Ectodermal cell (in vitro differentiated cells): Measurements from ENCODE around the gene FHL2.

Experiments used
- H3K27ac ChIP-seq: 2 replicates; pipeline ENCODE4 v1.7.0; 2013; ENCODE audit warnings: mild to moderate bottlenecking, low read depth, low read length; ENCODE audit not compliant: insufficient read depth, poor library complexity, severe bottlenecking
- H3K27me3 ChIP-seq: 2 replicates; pipeline ENCODE4 v1.7.0; 2013; ENCODE audit warnings: mild to moderate bottlenecking, low read length; ENCODE audit not compliant: insufficient read depth, control insufficient read depth, poor library complexity, severe bottlenecking
- H3K36me3 ChIP-seq: one replicate; pipeline ENCODE4 v1.7.0; 2013; ENCODE audit warnings: low read length; ENCODE audit not compliant: control insufficient read depth, insufficient read depth
- H3K4me1 ChIP-seq: one replicate; pipeline ENCODE4 v1.7.0; 2013; ENCODE audit warnings: low read length; ENCODE audit not compliant: control insufficient read depth, insufficient read depth
- H3K4me3 ChIP-seq: 2 replicates; pipeline ENCODE4 v1.7.0; 2013; ENCODE audit warnings: low read depth, low read length, control low read depth; ENCODE audit not compliant: insufficient read depth
- H3K9me3 ChIP-seq: 2 replicates; pipeline ENCODE4 v1.7.0; 2013; ENCODE audit warnings: mild to moderate bottlenecking, low read length, moderate library complexity; ENCODE audit not compliant: control insufficient read depth
- WGBS, 2 experiments: methylation state at CpG; one replicate each; pipeline ENCODE4 v1.1.7; 2013; ENCODE audit warnings: missing lambda C conversion rate in 2 of 2; 5-methylcytosine and 5-hydroxymethylcytosine counted together

Gene FHL2

GRCh38 chr2:105409717-105410116, 10.9 kb upstream of the FHL2 start:
- no peaks in the 10 kb centered on the region for H3K4me1 ChIP-seq
- no peaks in the 10 kb centered on the region for H3K36me3 ChIP-seq
- WGBS, 2 experiments: 93 to 94% methylated on average over 6 of the region's 6 CpGs
- no peaks in the 10 kb centered on the region for H3K27me3 ChIP-seq
- no peak overlapping the region for H3K27ac ChIP-seq
- H3K4me3 ChIP-seq: no peak overlapping the region
- H3K9me3 ChIP-seq: no peaks in the 10 kb centered on the region

- WGBS, 2 experiments: 94 to 97% methylated on average over 6 of the region's 7 CpGs
- no peaks in the 10 kb centered on the region for H3K4me1 ChIP-seq
- H3K9me3 ChIP-seq: no peaks in the 10 kb centered on the region
- H3K36me3 ChIP-seq: no peaks in the 10 kb centered on the region
- no peak overlapping the region for H3K4me3 ChIP-seq
- H3K27ac ChIP-seq: no peak overlapping the region
- H3K27me3 ChIP-seq: no peaks in the 10 kb centered on the region
Measured at GRCh38 chr2:105407946-105408743, 9.3 kb upstream of the FHL2 start.

GRCh38 chr2:105406221-105406620, 7.4 kb upstream of the FHL2 start:
- no peak overlapping the region for H3K4me3 ChIP-seq
- no peak overlapping the region for H3K27ac ChIP-seq
- H3K9me3 ChIP-seq: no peaks in the 10 kb centered on the region
- 88 to 93% methylated on average over 5 of the region's 5 CpGs for WGBS, 2 experiments
- no peaks in the 10 kb centered on the region for H3K27me3 ChIP-seq
- no peaks in the 10 kb centered on the region for H3K36me3 ChIP-seq
- H3K4me1 ChIP-seq: no peaks in the 10 kb centered on the region

- no peaks in the 10 kb centered on the region for H3K36me3 ChIP-seq
- 85 to 90% methylated on average over 4 of the region's 4 CpGs for WGBS, 2 experiments
- H3K4me1 ChIP-seq: no peaks in the 10 kb centered on the region
- no peaks in the 10 kb centered on the region for H3K27me3 ChIP-seq
- no peaks in the 10 kb centered on the region for H3K9me3 ChIP-seq
- H3K27ac ChIP-seq: no peak overlapping the region
- no peak overlapping the region for H3K4me3 ChIP-seq
Measured at GRCh38 chr2:105405291-105405690, 6.4 kb upstream of the FHL2 start.

- Histone ChIP-seq H3K4me3 (no peak overlapping the region), H3K27me3 (peaks cover 5% of the 10 kb centered on the region), H3K36me3 (no peaks in the 10 kb centered on the region), H3K9me3 (no peaks in the 10 kb centered on the region), H3K4me1 (no peaks in the 10 kb centered on the region), H3K27ac (no peak overlapping the region)
- WGBS, 2 experiments: 91 to 100% methylated on average over 3 of the region's 3 CpGs
Measured at GRCh38 chr2:105404736-105405135, 5.9 kb upstream of the FHL2 start.

GRCh38 chr2:105403783-105404698, 5.2 kb upstream of the FHL2 start:
- Histone ChIP-seq H3K4me3 (no peak overlapping the region), H3K36me3 (no peaks in the 10 kb centered on the region), H3K9me3 (no peaks in the 10 kb centered on the region), H3K27ac (no peak overlapping the region), H3K4me1 (no peaks in the 10 kb centered on the region), H3K27me3 (peaks cover 12% of the 10 kb centered on the region)
- WGBS, 2 experiments: 77 to 79% methylated on average over 14 of the region's 14 CpGs

- Histone ChIP-seq H3K4me1 (no peaks in the 10 kb centered on the region), H3K27ac (no peak overlapping the region), H3K4me3 (no peak overlapping the region), H3K27me3 (peaks cover 12% of the 10 kb centered on the region), H3K9me3 (no peaks in the 10 kb centered on the region), H3K36me3 (no peaks in the 10 kb centered on the region)
- 65 to 70% methylated on average over 8 of the region's 8 CpGs for WGBS, 2 experiments
Measured at GRCh38 chr2:105403241-105403782, 4.5 kb upstream of the FHL2 start.

GRCh38 chr2:105402809-105403208, 4.0 kb upstream of the FHL2 start:
- H3K9me3 ChIP-seq: no peaks in the 10 kb centered on the region
- no peak overlapping the region for H3K4me3 ChIP-seq
- H3K27me3 ChIP-seq: peaks cover 12% of the 10 kb centered on the region
- peaks cover 5% of the 10 kb centered on the region for H3K4me1 ChIP-seq
- 86 to 100% methylated on average over 1 to 2 of the region's 2 CpGs for WGBS, 2 experiments
- H3K27ac ChIP-seq: no peak overlapping the region
- no peaks in the 10 kb centered on the region for H3K36me3 ChIP-seq

- Histone ChIP-seq H3K27me3 (peaks cover 12% of the 10 kb centered on the region), H3K36me3 (no peaks in the 10 kb centered on the region), H3K4me1 (peaks cover 7% of the 10 kb centered on the region), H3K27ac (no peak overlapping the region), H3K4me3 (no peak overlapping the region), H3K9me3 (no peaks in the 10 kb centered on the region)
- WGBS, 2 experiments: no CpG with 5 or more reads among the region's 7 CpGs
Measured at GRCh38 chr2:105401867-105402266, 3.0 kb upstream of the FHL2 start.

GRCh38 chr2:105400138-105400540, 1.3 kb upstream of the FHL2 start:
- Histone ChIP-seq H3K4me3 (no peak overlapping the region), H3K36me3 (no peaks in the 10 kb centered on the region), H3K4me1 (peaks cover 7% of the 10 kb centered on the region), H3K27me3 (peaks cover 12% of the 10 kb centered on the region), H3K9me3 (no peaks in the 10 kb centered on the region), H3K27ac (no peak overlapping the region)
- WGBS, 2 experiments: 93% methylated on average over 7 of the region's 7 CpGs
